ENCODE results near the gene HOMER3. TPM values are rescaled to one million over a fixed set of nuclear protein-coding genes. Genes with fewer than 3 reads are reported as not detected.

HOMER3 gene
- polyA plus RNA-seq, 1 donor from 2014 or later: 83.6 TPM

DNA sequence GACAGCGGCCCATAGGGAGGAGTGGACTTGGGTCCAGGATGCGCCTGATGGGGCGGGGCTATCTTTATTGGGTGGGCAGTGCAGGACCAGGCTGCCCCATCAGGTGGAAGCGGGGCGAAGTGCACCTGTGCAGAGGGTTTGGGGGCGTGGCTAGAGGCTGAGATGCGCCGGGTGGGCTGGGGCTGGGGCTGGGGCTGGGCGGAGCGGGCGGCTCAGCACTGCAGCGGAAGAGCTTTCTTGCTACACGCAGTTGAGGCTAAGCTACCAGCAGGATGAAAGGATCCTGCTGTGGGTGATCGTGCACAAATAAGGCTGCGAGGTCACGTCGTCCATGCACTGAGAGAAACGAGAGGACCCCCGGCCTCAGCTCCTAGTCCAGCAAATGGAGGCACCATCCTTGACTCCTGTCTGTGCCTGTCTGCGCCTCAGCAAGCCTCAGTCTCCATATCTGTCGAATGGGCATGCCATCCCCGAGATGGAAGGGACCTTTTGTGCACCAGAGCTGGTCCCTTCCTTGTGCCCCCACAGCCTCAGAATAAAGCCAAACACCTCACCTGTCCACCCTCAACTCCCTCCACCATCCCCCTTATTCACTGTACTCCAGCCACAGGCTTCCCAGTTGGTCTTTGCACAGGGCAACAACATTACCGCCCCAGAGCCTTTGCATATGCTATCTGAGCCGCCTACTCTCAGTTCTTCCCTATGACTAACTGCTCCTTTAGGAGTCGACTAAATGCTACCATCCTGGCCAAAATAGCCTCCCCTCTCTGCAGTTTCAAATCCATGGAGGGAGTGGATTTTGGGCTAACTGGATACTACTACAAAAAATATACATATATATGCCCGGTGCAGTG, 21.0 kb upstream of the HOMER3 start:
- Histone ChIP-seq H4K20me1 (ENCODE audit: insufficient read depth) (no peaks in the 10 kb centered on the region), H3K36me3 (ENCODE audit: insufficient read depth, low read length) (no peaks in the 10 kb centered on the region), H3F3A (ENCODE audit: insufficient read depth, low read length, poor library complexity, severe bottlenecking) (no peaks in the 10 kb centered on the region), H2AFZ (ENCODE audit: low read depth, low read length) (no peak overlapping the region), H3K27me3 (ENCODE audit: insufficient read depth, low read depth, low read length) (no peaks in the 10 kb centered on the region), H3K9me3 (ENCODE audit: low read length) (no peaks in the 10 kb centered on the region), H3K79me2 (replicated peaks; ENCODE audit: insufficient read depth, low read length) (no peaks in the 10 kb centered on the region), H3K4me2 (ENCODE audit: low read length) (no peak overlapping the region), H3K9ac (ENCODE audit: low read length) (no peak overlapping the region), H3K9me2 (ENCODE audit: insufficient read depth, low read length) (no peaks in the 10 kb centered on the region), H3K4me3 (ENCODE audit: low read length) (no peak overlapping the region), H3K27ac (ENCODE audit: low read length) (no peak overlapping the region)
- TF ChIP-seq MXI1 (conservative IDR thresholded peaks at IDR 0.05; ENCODE audit: poor library complexity, severe bottlenecking): no peak
- no peak for TF ChIP-seq CTCF (IDR thresholded peaks at IDR 0.05; ENCODE audit: poor library complexity, severe bottlenecking)
- no peak for TF ChIP-seq POLR2AphosphoS5 (IDR thresholded peaks at IDR 0.05)
- TF ChIP-seq EZH2 (IDR thresholded peaks at IDR 0.05; ENCODE audit: borderline replicate concordance, insufficient read depth, low read length, poor library complexity, severe bottlenecking): no peak
- TF ChIP-seq TAF1 (IDR thresholded peaks at IDR 0.05; ENCODE audit: low read depth): no peak
- no peak for TF ChIP-seq REST (IDR thresholded peaks at IDR 0.05; ENCODE audit: borderline replicate concordance)
- TF ChIP-seq SMC3 (conservative IDR thresholded peaks at IDR 0.05; ENCODE audit: poor library complexity): no peak
- TF ChIP-seq EP300 (conservative IDR thresholded peaks at IDR 0.05; ENCODE audit: poor library complexity, severe bottlenecking): no peak
- no peak for TF ChIP-seq RAD21 (conservative IDR thresholded peaks at IDR 0.05)

DNA sequence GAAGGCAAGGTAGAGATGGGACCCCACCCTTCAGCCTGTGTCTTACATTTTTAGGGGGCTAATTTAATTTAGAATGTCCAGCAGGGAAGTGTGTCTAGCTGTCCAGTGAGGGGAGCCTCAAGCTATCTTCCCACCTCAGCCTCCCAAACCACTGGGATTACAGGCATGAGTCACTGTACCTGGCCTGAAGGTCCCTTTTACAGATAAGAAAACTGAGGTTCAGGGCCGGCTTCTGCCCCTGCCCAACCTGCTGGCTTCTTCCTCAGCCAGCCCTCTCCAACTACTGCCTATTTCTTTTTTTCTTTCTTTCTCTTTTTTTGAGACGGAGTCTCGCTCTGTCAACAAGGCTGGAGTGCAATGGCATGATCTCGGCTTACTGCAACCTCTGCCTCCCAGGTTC, 19.4 kb upstream of the HOMER3 start:
- H2AFZ ChIP-seq (ENCODE audit: low read depth, low read length): no peak overlapping the region
- H3K79me2 ChIP-seq (replicated peaks; ENCODE audit: insufficient read depth, low read length): no peaks in the 10 kb centered on the region
- H3K9ac ChIP-seq (ENCODE audit: low read length): no peak overlapping the region
- H4K20me1 ChIP-seq (ENCODE audit: insufficient read depth): no peaks in the 10 kb centered on the region
- no peak overlapping the region for H3K27ac ChIP-seq (ENCODE audit: low read length)
- no peaks in the 10 kb centered on the region for H3K27me3 ChIP-seq (ENCODE audit: insufficient read depth, low read depth, low read length)
- no peak for TF ChIP-seq RAD21 (conservative IDR thresholded peaks at IDR 0.05)
- no peak for TF ChIP-seq SMC3 (conservative IDR thresholded peaks at IDR 0.05; ENCODE audit: poor library complexity)
- no peak for TF ChIP-seq EP300 (conservative IDR thresholded peaks at IDR 0.05; ENCODE audit: poor library complexity, severe bottlenecking)
- TF ChIP-seq REST (IDR thresholded peaks at IDR 0.05; ENCODE audit: borderline replicate concordance): no peak
- no peak for TF ChIP-seq EZH2 (IDR thresholded peaks at IDR 0.05; ENCODE audit: borderline replicate concordance, insufficient read depth, low read length, poor library complexity, severe bottlenecking)
- no peak for TF ChIP-seq TAF1 (IDR thresholded peaks at IDR 0.05; ENCODE audit: low read depth)
- TF ChIP-seq MXI1 (conservative IDR thresholded peaks at IDR 0.05; ENCODE audit: poor library complexity, severe bottlenecking): no peak
- no peak for TF ChIP-seq CTCF (IDR thresholded peaks at IDR 0.05; ENCODE audit: poor library complexity, severe bottlenecking)
- TF ChIP-seq POLR2AphosphoS5 (IDR thresholded peaks at IDR 0.05): no peak
- no peaks in the 10 kb centered on the region for H3F3A ChIP-seq (ENCODE audit: insufficient read depth, low read length, poor library complexity, severe bottlenecking)
- H3K9me3 ChIP-seq (ENCODE audit: low read length): no peaks in the 10 kb centered on the region
- H3K9me2 ChIP-seq (ENCODE audit: insufficient read depth, low read length): no peaks in the 10 kb centered on the region
- H3K4me3 ChIP-seq (ENCODE audit: low read length): no peak overlapping the region
- no peaks in the 10 kb centered on the region for H3K36me3 ChIP-seq (ENCODE audit: insufficient read depth, low read length)
- no peak overlapping the region for H3K4me2 ChIP-seq (ENCODE audit: low read length)
